Gastroesophageal sphincter (tissue), 4 donors: Measurements from ENCODE around the gene MT1M. TPM values are rescaled to one million over a fixed set of nuclear protein-coding genes. Genes with fewer than 3 reads are reported as not detected.
"Not testable (repeated sequence)": the region's sequence is repeated elsewhere in the genome, so short reads cannot be mapped to it uniquely, and the experiment has no call there.

ENCODE experiments used
- ATAC-seq: fragments of 150-250 bp; one replicate; pipeline ENCODE4 v1.9.1; 2016; ENCODE audit warnings: mild to moderate bottlenecking, moderate library complexity
- H3K27ac ChIP-seq, 4 donors: fragments of 200-600 bp; sonication (generic) in 3 of 4; 1 replicate in 3 of 4; 2 replicates in 1 of 4; pipeline ENCODE4 v1.5.1; 2016 to 2019
- H3K27me3 ChIP-seq: fragments of 200-600 bp; sonication (generic); one replicate; pipeline ENCODE4 v1.5.1; 2019
- H3K36me3 ChIP-seq, 2 donors: fragments of 200-600 bp; sonication (generic); one replicate each; pipeline ENCODE4 v1.5.1; 2019; ENCODE audit warnings: control low read depth in 1 of 2
- H3K4me1 ChIP-seq, 3 donors: fragments of 200-600 bp; sonication (generic); 1 replicate in 2 of 3; 2 replicates in 1 of 3; pipeline ENCODE4 v1.5.1; 2016 to 2019; ENCODE audit warnings: control low read depth in 2 of 3
- H3K4me3 ChIP-seq, 2 donors: fragments of 200-600 bp; sonication (generic); one replicate each; pipeline ENCODE4 v1.5.1; 2019; ENCODE audit warnings: mild to moderate bottlenecking in 1 of 2, moderate library complexity in 1 of 2
- H3K9me3 ChIP-seq, 3 donors: fragments of 200-600 bp; sonication (generic); one replicate each; pipeline ENCODE4 v1.5.1; 2017 to 2019; ENCODE audit warnings: control low read depth in 2 of 3
- CTCF ChIP-seq, 4 experiments: fragments of 200-600 bp in 2 of 4; fragments of 450-650 bp in 2 of 4; sonication (generic) in 1 of 4; IDR thresholded peaks; one replicate each; pipeline ENCODE4 v1.5.1; 2017 to 2019; ENCODE audit warnings: antibody characterized with exemption in 4 of 4, mild to moderate bottlenecking in 2 of 4, moderate library complexity in 2 of 4
- EP300 ChIP-seq: sonication (generic); formaldehyde crosslinking; IDR thresholded peaks from one replicate; pipeline ENCODE4 v1.6.1; 2017; ENCODE audit warnings: antibody characterized with exemption, mild to moderate bottlenecking
- POLR2A ChIP-seq, 2 donors: fragments of 450-650 bp; IDR thresholded peaks; one replicate each; pipeline ENCODE4 v1.6.1; 2017; ENCODE audit warnings: antibody characterized with exemption in 2 of 2, mild to moderate bottlenecking in 2 of 2, moderate library complexity in 1 of 2
- POLR2AphosphoS5 ChIP-seq: sonication (generic); formaldehyde crosslinking; IDR thresholded peaks from one replicate; pipeline ENCODE4 v1.6.1; 2017; ENCODE audit warnings: antibody characterized with exemption
- WGBS, 2 donors: methylation state at CpG; one replicate each; pipeline ENCODE4 v1.1.5; 2018; ENCODE audit warnings: low coverage in 1 of 2; 5-methylcytosine and 5-hydroxymethylcytosine counted together
- total RNA-seq, 4 donors: library from RNA; depleted of rRNA; stranded (reverse); fragments of >200 nt; gene quantifications; one replicate each; pipeline ENCODE4 v1.1.0, GENCODE V29; 2016

MT1M gene
- total RNA-seq, 4 donors from 2014 or later = 2.6 to 36.9 (median 6.9) TPM

GRCh38 chr16:56667581-56668571 lies 35.4 kb downstream of the MT1M start, which contains the start of gene MT1G:
TSS of gene MT1G (minus strand) at chr16:56668065. CDS start at chr16:56667993, 72 bp downstream.
- H3K4me1 ChIP-seq = peaks cover 0 to 26% (median 15%) of the 10 kb centered on the region in 3 donors
- peak; percentile 73 for ATAC-seq
- no peaks in the 10 kb centered on the region for H3K9me3 ChIP-seq
- H3K4me3 ChIP-seq = peak within 1 kb of the TSS in 1 of 2 donors; percentile 29
- peaks cover 100% of the 10 kb centered on the region for H3K27me3 ChIP-seq
- no peak for TF ChIP-seq POLR2AphosphoS5
- no peak for TF ChIP-seq EP300
- TF ChIP-seq POLR2A (IDR thresholded peaks at IDR 0.05) = no peak
- 5 to 45% methylated on average over 10 to 22 of the region's 46 CpGs for WGBS, 2 donors
- H3K27ac ChIP-seq = no peak within 1 kb of the TSS
- H3K36me3 ChIP-seq = no peaks in the 10 kb centered on the region

- WGBS, 2 donors = 46 to 88% methylated on average over 4 to 8 of the region's 38 CpGs
- peaks cover 0 to 20% (median 12%) of the 10 kb centered on the region in 3 donors for H3K4me1 ChIP-seq
- no peaks in the 10 kb centered on the region for H3K9me3 ChIP-seq
- H3K27me3 ChIP-seq = peaks cover 98% of the 10 kb centered on the region
- H3K4me3 ChIP-seq = no peak within 1 kb of the TSS
- ATAC-seq = peak; percentile 17
- H3K36me3 ChIP-seq = no peaks in the 10 kb centered on the region
- TF ChIP-seq POLR2AphosphoS5 (no peak), CTCF (IDR thresholded peaks at IDR 0.05) (no peak), EP300 (no peak), POLR2A (IDR thresholded peaks at IDR 0.05) (no peak)
- no peak within 1 kb of the TSS for H3K27ac ChIP-seq
These were observed 36.8 kb downstream of the MT1M start, which contains the start of gene MT1H for GRCh38 chr16:56669005-56669839. TSS of gene MT1H (plus strand) at chr16:56669814. CDS start at chr16:56669885, 71 bp downstream.

GRCh38 chr16:56669840-56670619 lies 37.6 kb downstream of the MT1M start:
- Histone ChIP-seq H3K36me3 (no peaks in the 10 kb centered on the region), H3K4me3 (no peak overlapping the region), H3K4me1 (peaks cover 0 to 20% (median 12%) of the 10 kb centered on the region in 3 donors), H3K9me3 (no peaks in the 10 kb centered on the region), H3K27ac (no peak overlapping the region), H3K27me3 (peaks cover 98% of the 10 kb centered on the region)
- WGBS, 2 donors = 7 to 26% methylated on average over 9 to 15 of the region's 19 CpGs
- no peak for TF ChIP-seq EP300
- no peak for ATAC-seq

GRCh38 chr16:56670620-56670934 lies 38.1 kb downstream of the MT1M start:
- 82% methylated on average over 2 of the region's 2 CpGs; no CpG with 5 or more reads in 1 of the 2 donors for WGBS, 2 donors
- H3K27me3 ChIP-seq = peaks cover 98% of the 10 kb centered on the region
- ATAC-seq = no peak
- no peaks in the 10 kb centered on the region for H3K9me3 ChIP-seq
- no peaks in the 10 kb centered on the region for H3K36me3 ChIP-seq
- peaks cover 0 to 23% (median 13%) of the 10 kb centered on the region in 3 donors for H3K4me1 ChIP-seq
- no peak for TF ChIP-seq EP300
- TF ChIP-seq POLR2A (IDR thresholded peaks at IDR 0.05) = no peak
- TF ChIP-seq POLR2AphosphoS5 = no peak
- TF ChIP-seq CTCF (IDR thresholded peaks at IDR 0.05) = no peak
- H3K4me3 ChIP-seq = no peak overlapping the region
- no peak overlapping the region for H3K27ac ChIP-seq

- Histone ChIP-seq H3K27me3 (peaks cover 98% of the 10 kb centered on the region), H3K4me1 (peaks cover 0 to 31% (median 19%) of the 10 kb centered on the region in 3 donors)
- H3K4me3 ChIP-seq, H3K27ac ChIP-seq, H3K36me3 ChIP-seq, H3K9me3 ChIP-seq: not testable (repeated sequence)
- WGBS, 2 donors = 71 to 77% methylated on average over 2 of the region's 2 CpGs
- peak; percentile 23 for ATAC-seq
These were observed 39.2 kb downstream of the MT1M start for GRCh38 chr16:56671691-56672090.

GRCh38 chr16:56672171-56672570 lies 39.7 kb downstream of the MT1M start:
- H3K36me3 ChIP-seq, H3K27ac ChIP-seq, ATAC-seq, H3K9me3 ChIP-seq, H3K4me3 ChIP-seq: not testable (repeated sequence)
- WGBS, 2 donors = 40 to 100% methylated on average over 1 of the region's 3 CpGs
- H3K27me3 ChIP-seq = peaks cover 98% of the 10 kb centered on the region
- peaks cover 0 to 31% (median 19%) of the 10 kb centered on the region in 3 donors for H3K4me1 ChIP-seq
